Left ventricle myocardium superior (tissue), 1 donor: Measurements from ENCODE around the gene ANAPC1. TPM values are rescaled to one million over a fixed set of nuclear protein-coding genes. Genes with fewer than 3 reads are reported as not detected.
A peak's percentile ranks its signal among the peaks of the same experiment; 100 is the strongest.
"Not testable (repeated sequence)": the region's sequence is repeated elsewhere in the genome, so short reads cannot be mapped to it uniquely, and the experiment has no call there.

Experiments
- ATAC-seq: fragments of 200-7000 bp; cut with Tn5 transposase; one replicate; pipeline ENCODE4 v1.9.1; 2020; ENCODE audit warnings: mild to moderate bottlenecking, moderate library complexity
- DNase-seq: peaks from one replicate; pipeline ENCODE4 v3.0.0-alpha.2; 2020
- intact Hi-C: fragments of 100-400 bp; cut with micrococcal nuclease; formaldehyde crosslinking; loops from one replicate; pipeline ENCODE4 v1.11.0; 2022
- total RNA-seq: library from RNA; stranded (reverse); fragmentation: NEBNext Ultra II Directional; extraction: Animal tissue kit (Norgen Biotek cat#: 25700); gene quantifications from one replicate; pipeline ENCODE4 v1.2.1, GENCODE V29; 2021
- donor health status: DM: no; HTN: yes; CAD: no; lungs with severe emphysema.

The ANAPC1 gene
- total RNA-seq, 1 donor from 2014 or later = 18.5 TPM

- ATAC-seq, DNase-seq, intact Hi-C loops: not testable (repeated sequence)
Observed at GRCh38 chr2:111839625-111840282, 44.2 kb downstream of the ANAPC1 start.

- intact Hi-C loops, DNase-seq, ATAC-seq: not testable (repeated sequence)
Observed at GRCh38 chr2:111838992-111839391, 45.0 kb downstream of the ANAPC1 start.

- DNase-seq, ATAC-seq, intact Hi-C loops: not testable (repeated sequence)
Observed at GRCh38 chr2:111834221-111834620, 49.8 kb downstream of the ANAPC1 start.

- intact Hi-C loops, ATAC-seq, DNase-seq: not testable (repeated sequence)
Observed at GRCh38 chr2:111830479-111830878, 53.5 kb downstream of the ANAPC1 start.

- ATAC-seq, intact Hi-C loops: not testable (repeated sequence)
Observed at GRCh38 chr2:111828217-111828766, 55.7 kb downstream of the ANAPC1 start.

GRCh38 chr2:111812970-111813622, 70.9 kb downstream of the ANAPC1 start:
- DNase-seq, ATAC-seq, intact Hi-C loops: not testable (repeated sequence)

More at GRCh38 chr2:111828217-111828766, 55.7 kb downstream of the ANAPC1 start:
- DNase-seq = not testable (repeated sequence)

- DNase-seq, intact Hi-C loops, ATAC-seq: not testable (repeated sequence)
Observed at GRCh38 chr2:111790633-111791032, 93.4 kb downstream of the ANAPC1 start.

- ATAC-seq, DNase-seq, intact Hi-C loops: not testable (repeated sequence)
Observed at GRCh38 chr2:111784081-111784480, 99.9 kb downstream of the ANAPC1 start.

GRCh38 chr2:111782195-111782594, 101.8 kb downstream of the ANAPC1 start:
- intact Hi-C loops, DNase-seq, ATAC-seq: not testable (repeated sequence)

GRCh38 chr2:111781443-111782094, 102.4 kb downstream of the ANAPC1 start:
- ATAC-seq, DNase-seq, intact Hi-C loops: not testable (repeated sequence)

- ATAC-seq = peak; percentile 27
- DNase-seq, intact Hi-C loops: not testable (repeated sequence)
Observed at GRCh38 chr2:111777155-111777554, 106.8 kb downstream of the ANAPC1 start.

- ATAC-seq, intact Hi-C loops, DNase-seq: not testable (repeated sequence)
Observed at GRCh38 chr2:111776296-111776695, 107.7 kb downstream of the ANAPC1 start.

GRCh38 chr2:111772180-111772579, 111.8 kb downstream of the ANAPC1 start:
- peak; percentile 90 for ATAC-seq
- intact Hi-C loops = not testable (repeated sequence)

GRCh38 chr2:111770916-111771658, 112.9 kb downstream of the ANAPC1 start:
- DNase-seq, intact Hi-C loops: not testable (repeated sequence)
- peak; percentile 72 for ATAC-seq

More at GRCh38 chr2:111772180-111772579, 111.8 kb downstream of the ANAPC1 start:
- not testable (repeated sequence) for DNase-seq

- DNase-seq, intact Hi-C loops, ATAC-seq: not testable (repeated sequence)
Observed at GRCh38 chr2:111768266-111769190, 115.5 kb downstream of the ANAPC1 start.

- ATAC-seq, DNase-seq, intact Hi-C loops: not testable (repeated sequence)
Observed at GRCh38 chr2:111767087-111767486, 116.9 kb downstream of the ANAPC1 start.

- ATAC-seq, DNase-seq, intact Hi-C loops: not testable (repeated sequence)
Observed at GRCh38 chr2:111766295-111766694, 117.7 kb downstream of the ANAPC1 start.
